GM19238 (cell line): ENCODE data around the gene B4GALNT1.

Experiments
- DNase-seq: peaks from one replicate; pipeline ENCODE4 v3.0.0; 2011; ENCODE audit warnings: low spot score; ENCODE audit not compliant: insufficient read length

The B4GALNT1 gene

GRCh38 chr12:57586832-57587429, 46.1 kb downstream of the B4GALNT1 start:
- no peak for DNase-seq

DNA sequence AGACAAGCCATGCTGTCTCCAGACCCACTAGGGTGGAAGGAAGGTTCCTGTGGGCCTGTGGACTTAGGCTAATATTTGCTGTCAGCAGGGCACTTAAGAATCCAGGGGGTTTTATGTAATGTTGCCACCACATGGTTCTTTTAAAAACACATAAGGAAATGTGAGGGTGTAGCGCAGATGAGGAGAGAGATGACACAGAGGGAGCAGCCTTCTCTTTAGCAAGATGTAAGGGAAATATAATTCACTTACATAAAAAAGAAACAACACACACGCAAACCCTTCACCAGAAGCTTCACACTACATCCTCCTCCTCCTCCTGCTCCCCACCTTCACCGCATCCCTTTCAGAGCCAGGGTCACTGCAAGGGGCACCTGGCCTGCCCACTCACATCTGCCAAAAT, 46.9 kb downstream of the B4GALNT1 start:
- no peak for DNase-seq

- no peak for DNase-seq
Observed at GRCh38 chr12:57585156-57585555, 47.8 kb downstream of the B4GALNT1 start.

GRCh38 chr12:57584690-57585089, 48.3 kb downstream of the B4GALNT1 start:
- DNase-seq: no peak

GRCh38 chr12:57584050-57584449, 49.0 kb downstream of the B4GALNT1 start:
- DNase-seq: no peak

- peak; percentile 84 for DNase-seq
Observed at GRCh38 chr12:57583008-57583831, 49.8 kb downstream of the B4GALNT1 start.

- no peak for DNase-seq
Observed at GRCh38 chr12:57582440-57582839, 50.6 kb downstream of the B4GALNT1 start.

DNA sequence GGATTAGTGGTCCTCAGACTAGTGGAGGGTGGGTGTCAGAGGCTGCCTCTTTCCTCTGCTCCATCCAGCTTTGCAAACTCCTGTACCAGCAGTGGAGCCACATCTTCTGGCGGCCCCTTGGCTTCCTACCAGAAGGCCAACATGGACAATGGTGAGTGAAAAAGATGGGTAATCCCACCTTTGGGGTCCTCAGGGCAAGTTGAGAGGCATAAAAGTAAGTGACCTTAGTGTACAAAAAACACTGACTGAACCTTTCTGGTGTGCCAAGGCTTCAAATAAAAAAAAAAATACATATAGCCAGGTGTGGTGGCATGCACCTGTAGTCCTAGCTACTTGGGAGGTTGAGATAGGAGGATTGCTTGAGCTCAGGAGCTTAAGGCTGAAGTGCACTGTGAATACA, 51.2 kb downstream of the B4GALNT1 start:
- no peak for DNase-seq

- no peak for DNase-seq
Observed at GRCh38 chr12:57580466-57580795, 52.6 kb downstream of the B4GALNT1 start.

DNA sequence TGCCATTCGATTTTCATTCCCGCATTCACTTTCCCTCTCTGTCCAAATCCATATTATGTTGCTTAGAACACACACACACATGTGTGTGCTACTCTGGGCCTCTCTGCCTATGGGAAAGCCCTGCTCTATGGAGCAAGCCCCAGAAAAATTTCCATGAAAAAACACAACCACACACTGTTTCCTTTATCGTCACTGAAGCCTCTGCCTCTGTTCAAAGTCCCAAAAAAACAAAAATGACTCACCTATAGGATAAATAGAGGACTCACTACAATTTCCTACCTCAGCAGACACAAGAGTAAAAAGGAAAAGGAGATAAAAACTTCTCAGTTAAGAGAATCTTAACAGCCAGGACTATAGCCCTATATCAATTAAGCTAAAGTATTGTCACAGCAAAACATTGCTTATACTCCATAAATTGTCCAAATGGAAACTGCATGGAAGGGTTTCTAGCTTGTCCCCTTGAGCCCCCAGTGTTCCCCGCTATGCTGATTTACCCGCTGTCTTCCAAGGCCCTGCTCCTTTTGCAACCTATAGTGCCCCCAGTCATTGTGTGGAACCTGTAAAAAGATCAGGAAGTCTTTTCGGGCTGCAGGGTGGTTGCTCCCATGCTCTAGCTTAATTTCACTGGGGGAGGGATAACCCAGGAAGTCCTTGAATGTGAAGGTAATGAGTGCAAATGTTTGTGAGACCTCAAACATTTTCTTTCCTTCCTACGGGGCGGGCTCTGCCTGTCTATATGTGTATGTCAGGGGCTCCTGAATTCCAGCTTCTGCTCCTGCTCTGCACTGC, 53.1 kb downstream of the B4GALNT1 start:
- no peak for DNase-seq

- DNase-seq: no peak
Observed at GRCh38 chr12:57579011-57579410, 54.0 kb downstream of the B4GALNT1 start.

- no peak for DNase-seq
Observed at GRCh38 chr12:57577981-57578758, 54.8 kb downstream of the B4GALNT1 start.

- no peak for DNase-seq
Observed at GRCh38 chr12:57576613-57577160, 56.3 kb downstream of the B4GALNT1 start.
